ENCODE data around the gene NR6A1.
A peak's percentile ranks its signal among the peaks of the same experiment; 100 is the strongest.

Gene NR6A1

GRCh38 chr9:124771021-124771866, at the start of gene NR6A1:
TSS of gene NR6A1 (minus strand) at chr9:124771311.
- peak; percentile 99 for DNase-seq (ENCODE audit: low spot score)

GRCh38 chr9:124818431-124819281, 47.5 kb upstream of the NR6A1 start:
- DNase-seq (ENCODE audit: low spot score): no peak

DNA sequence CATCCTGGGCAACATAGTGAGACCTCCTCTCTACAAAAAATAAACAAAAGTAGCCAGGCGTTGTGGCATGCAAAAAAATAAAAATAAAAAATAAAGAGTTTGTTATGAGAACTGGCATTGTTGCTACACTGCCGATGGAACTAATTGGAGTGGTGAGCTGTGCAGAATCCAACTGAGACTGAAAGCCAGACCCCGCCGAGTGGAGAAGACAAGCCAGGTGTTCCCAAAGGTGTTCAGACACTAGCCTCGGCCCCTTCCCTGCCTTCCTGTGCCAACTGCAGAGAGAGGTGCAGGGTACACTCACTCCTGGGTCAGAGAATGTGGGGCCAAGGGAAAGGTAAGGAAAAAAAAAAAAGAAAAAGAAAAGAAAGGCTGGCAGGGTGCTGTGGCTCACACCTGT, 44.5 kb upstream of the NR6A1 start:
- DNase-seq (ENCODE audit: low spot score): no peak

GRCh38 chr9:124814164-124814535, 43.0 kb upstream of the NR6A1 start:
- no peak for DNase-seq (ENCODE audit: low spot score)

GRCh38 chr9:124813501-124814163, 42.5 kb upstream of the NR6A1 start:
- no peak for DNase-seq (ENCODE audit: low spot score)

GRCh38 chr9:124813041-124813440, 41.9 kb upstream of the NR6A1 start:
- no peak for DNase-seq (ENCODE audit: low spot score)

DNA sequence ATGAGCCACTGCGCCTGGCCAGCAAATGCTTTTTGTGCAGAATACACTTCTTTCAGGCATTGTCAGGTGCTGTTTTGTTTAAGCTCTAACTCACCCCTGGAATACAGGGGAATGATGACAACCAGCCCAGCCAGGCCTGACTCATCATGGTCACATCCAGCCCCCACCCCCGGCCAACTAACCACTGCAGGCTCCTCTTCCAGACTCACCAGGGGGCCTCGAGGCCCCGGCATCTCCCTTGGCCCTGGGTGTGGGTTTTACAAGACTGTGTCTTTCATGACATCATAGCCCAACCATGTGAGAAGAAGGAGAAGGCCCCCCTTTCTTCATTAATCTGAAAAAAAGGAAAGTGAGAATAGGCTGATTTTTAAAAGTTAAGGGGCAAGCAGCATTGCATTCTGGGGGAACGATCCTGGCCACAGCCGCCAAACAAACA, 41.3 kb upstream of the NR6A1 start:
- DNase-seq (ENCODE audit: low spot score): no peak

DNA sequence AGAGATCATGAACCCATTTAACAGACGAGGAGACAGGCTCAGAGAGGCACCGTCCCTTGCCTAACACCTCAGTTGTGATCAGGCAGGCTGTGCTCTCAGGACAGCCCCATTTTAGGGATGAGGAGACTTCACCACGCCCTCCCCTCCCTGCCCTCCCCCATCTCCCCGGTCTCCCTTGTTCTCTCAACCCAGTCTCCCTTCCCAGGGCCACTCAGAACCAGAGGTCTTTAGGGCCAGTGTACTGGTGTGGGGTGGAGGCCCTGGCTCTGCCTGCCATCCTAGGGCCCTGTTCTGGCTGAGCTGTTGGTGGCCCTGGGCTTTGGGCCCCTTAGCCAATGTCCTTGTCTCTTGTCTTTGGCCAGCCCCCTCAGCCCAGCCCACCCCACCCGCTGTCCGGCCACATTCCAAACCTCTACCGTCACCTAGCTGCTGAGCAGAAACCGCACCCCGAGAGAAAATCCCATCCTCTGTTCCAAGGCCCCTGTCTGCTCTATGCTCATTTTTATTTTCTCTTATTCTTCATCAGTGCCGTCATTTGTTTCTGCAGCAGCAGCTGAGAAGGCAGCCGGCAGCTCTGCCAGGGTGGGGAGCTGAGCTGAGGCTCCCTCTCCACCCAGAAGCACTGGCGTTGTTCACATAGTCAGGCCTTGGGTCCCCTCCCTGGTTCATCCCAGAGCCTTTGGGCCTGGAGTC, 39.7 kb upstream of the NR6A1 start:
- DNase-seq (ENCODE audit: low spot score): peak; percentile 54

- DNase-seq (ENCODE audit: low spot score): no peak
Observed at GRCh38 chr9:124809741-124810500, 38.8 kb upstream of the NR6A1 start.

GRCh38 chr9:124809211-124809610, 38.1 kb upstream of the NR6A1 start:
- DNase-seq (ENCODE audit: low spot score): no peak

- no peak for DNase-seq (ENCODE audit: low spot score)
Observed at GRCh38 chr9:124808246-124808956, 37.3 kb upstream of the NR6A1 start.

- DNase-seq (ENCODE audit: low spot score): no peak
Observed at GRCh38 chr9:124805186-124805585, 34.1 kb upstream of the NR6A1 start.

GRCh38 chr9:124803911-124804310, 32.8 kb upstream of the NR6A1 start:
- DNase-seq (ENCODE audit: low spot score): no peak

DNA sequence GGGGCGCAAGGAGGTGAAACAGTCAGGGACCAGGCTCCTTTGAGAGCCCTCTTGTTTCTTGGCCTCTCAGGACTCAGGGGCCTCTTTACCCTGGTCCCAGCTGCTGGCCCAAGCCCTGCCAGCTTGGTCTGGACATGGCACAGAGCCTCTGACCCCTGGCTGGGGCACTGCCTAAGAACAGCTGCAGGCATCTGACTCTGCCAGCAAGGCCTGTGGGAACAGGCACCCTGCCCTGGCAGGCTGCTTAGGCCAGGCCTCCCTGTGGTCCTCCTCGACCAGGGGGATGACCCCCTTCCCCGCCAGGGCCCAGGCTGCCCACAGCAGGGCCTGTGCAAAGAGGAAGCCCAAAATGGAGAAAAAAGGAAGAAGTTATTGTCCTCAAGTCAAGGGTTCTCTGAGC, 31.3 kb upstream of the NR6A1 start:
- no peak for DNase-seq (ENCODE audit: low spot score)

GRCh38 chr9:124801356-124801755, 30.2 kb upstream of the NR6A1 start:
- no peak for DNase-seq (ENCODE audit: low spot score)

- no peak for DNase-seq (ENCODE audit: low spot score)
Observed at GRCh38 chr9:124800306-124801259, 29.5 kb upstream of the NR6A1 start.

DNA sequence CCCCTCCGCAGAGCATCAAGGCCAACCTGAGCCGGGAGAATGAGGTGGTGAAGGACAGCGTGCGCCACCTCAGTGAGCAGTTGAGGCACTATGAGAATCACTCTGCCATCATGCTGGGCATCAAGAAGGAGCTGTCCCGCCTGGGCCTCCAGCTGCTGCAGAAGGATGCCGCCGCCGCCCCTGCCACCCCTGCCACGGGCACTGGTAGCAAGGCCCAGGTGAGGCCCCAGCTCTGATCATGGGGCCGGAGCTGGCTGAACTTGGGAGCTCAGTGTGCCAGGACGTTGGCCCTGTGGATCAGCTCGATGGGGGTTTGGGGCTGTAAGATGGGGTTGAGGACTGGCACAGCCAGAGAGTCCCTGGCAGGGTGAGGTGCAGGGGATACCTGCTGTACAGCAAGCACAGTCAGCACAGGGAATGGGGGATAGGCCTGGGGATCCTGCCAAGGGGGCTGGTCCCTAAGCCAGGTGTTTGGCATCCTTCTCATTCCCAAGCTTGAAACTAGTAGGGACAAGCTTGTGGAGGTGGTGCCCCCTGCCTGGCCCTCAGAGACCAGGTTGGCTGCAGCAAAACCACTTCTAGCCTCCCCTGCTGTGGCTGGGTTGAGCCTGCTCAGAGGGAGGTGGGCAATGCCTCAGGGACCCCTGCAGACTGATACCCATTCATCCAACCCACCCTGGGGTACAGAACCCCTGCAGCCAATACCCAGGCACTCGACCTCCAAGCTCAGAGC, 28.3 kb upstream of the NR6A1 start:
- no peak for DNase-seq (ENCODE audit: low spot score)

DNA sequence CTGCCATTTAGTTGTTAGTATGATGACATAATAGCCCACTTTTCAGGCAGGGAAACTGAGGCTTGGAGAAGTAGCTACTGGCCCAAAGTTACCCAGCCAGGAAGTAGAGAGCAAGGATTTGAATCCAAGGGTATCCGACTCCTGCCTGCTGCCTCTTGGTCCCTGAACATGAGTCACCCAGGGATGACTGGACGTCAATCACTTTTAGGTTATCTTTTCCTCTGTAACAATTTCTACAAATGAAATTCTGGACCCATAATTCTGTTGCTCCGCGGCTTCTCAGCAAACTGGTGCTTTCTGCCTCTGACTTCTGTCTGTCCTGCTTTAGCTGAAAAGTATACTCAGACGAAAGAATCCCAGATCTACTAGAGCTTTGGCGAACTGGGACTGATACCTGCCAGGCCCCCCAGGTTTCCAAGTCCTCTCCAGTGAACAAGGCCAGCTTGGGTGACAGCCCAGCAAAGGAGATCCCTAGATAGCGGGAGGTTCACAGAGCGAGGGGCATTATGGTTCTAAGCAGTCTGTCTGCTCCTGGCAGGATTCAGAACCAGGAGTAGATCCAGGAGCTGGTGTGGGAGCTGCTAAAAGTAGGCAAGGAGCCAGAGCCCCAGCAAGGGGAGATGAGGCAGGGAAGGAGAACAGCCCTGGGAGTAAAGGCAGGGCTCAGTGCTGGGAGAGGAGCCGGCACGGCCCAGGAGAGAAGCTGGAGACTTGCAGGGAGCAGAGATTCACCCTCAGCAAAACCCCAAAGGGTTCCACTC, 26.4 kb upstream of the NR6A1 start:
- DNase-seq (ENCODE audit: low spot score): no peak

Measured in HuH-7.5 (cell line).